T-helper 1 cell treated with Interleukin-12 subunit alpha and Interleukin-12 subunit beta and Interleukin-4 antibody, amounts not matched to agents 30 μg/mL and 1 μg/mL, for 36 hours (primary cell): Measurements from ENCODE around the gene ZNF423.

Experiments
- H3K27ac Mint-ChIP-seq: one replicate; pipeline ENCODE4 v1.8.0; 2021; ENCODE audit warnings: mild to moderate bottlenecking, mixed read lengths
- H3K27me3 Mint-ChIP-seq: one replicate; pipeline ENCODE4 v1.8.0; 2021; ENCODE audit warnings: low read depth, mixed read lengths
- H3K36me3 Mint-ChIP-seq: one replicate; pipeline ENCODE4 v1.8.0; 2021; ENCODE audit warnings: low read depth, mixed read lengths
- H3K4me1 Mint-ChIP-seq: one replicate; pipeline ENCODE4 v1.8.0; 2021; ENCODE audit warnings: low read depth, mixed read lengths
- H3K4me3 Mint-ChIP-seq: one replicate; pipeline ENCODE4 v1.8.0; 2021; ENCODE audit warnings: mild to moderate bottlenecking, moderate library complexity, mixed read lengths
- H3K9me3 Mint-ChIP-seq: one replicate; pipeline ENCODE4 v1.8.0; 2021; ENCODE audit warnings: mixed read lengths

ZNF423 gene

DNA sequence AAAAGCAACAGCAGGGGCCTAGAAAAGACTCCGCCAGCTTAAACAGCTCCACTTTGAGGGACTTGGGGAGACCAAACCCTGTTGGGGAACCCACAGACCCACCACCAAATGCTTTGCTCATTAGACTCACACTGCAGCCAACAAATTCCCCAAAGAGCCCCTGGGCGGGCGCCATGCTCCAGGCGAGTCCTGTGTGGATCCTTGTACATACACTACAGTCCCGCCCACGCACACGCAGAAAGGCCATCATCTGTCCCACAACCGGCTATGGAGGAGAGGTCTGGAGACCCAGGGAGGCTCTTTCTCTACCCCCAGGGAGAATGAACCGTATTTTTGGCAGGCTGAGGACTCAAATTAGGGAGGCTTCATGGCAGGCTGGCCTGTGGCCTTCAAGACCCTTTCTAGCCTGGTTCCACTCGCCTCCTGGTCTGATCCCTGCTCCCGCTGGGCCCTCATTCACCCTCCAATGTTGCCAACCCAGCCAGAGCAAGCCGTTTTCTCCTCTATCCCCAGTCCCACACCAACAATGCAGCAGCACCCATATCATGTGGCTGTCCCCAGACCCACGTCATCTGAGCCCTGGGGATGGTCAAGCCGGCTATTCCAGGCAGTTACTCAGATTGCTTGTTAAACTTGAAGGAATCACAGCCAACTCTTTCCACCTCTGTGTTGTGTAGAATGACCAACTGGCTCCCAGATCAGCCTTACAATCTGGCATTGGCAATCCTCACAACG is 27.2 kb downstream of the ZNF423 start:
- H3K4me3 Mint-ChIP-seq = no peak overlapping the region
- H3K27me3 Mint-ChIP-seq = peaks cover 4% of the 10 kb centered on the region
- no peak overlapping the region for H3K27ac Mint-ChIP-seq
- no peaks in the 10 kb centered on the region for H3K9me3 Mint-ChIP-seq
- H3K36me3 Mint-ChIP-seq = no peaks in the 10 kb centered on the region
- no peaks in the 10 kb centered on the region for H3K4me1 Mint-ChIP-seq

- no peak overlapping the region for H3K4me3 Mint-ChIP-seq
- H3K27me3 Mint-ChIP-seq = peaks cover 4% of the 10 kb centered on the region
- H3K27ac Mint-ChIP-seq = no peak overlapping the region
- H3K4me1 Mint-ChIP-seq = no peaks in the 10 kb centered on the region
- H3K9me3 Mint-ChIP-seq = no peaks in the 10 kb centered on the region
- no peaks in the 10 kb centered on the region for H3K36me3 Mint-ChIP-seq
Measured at GRCh38 chr16:49827805-49828438, 28.0 kb downstream of the ZNF423 start.

GRCh38 chr16:49826515-49826914 is 29.4 kb downstream of the ZNF423 start:
- Mint-ChIP-seq H3K9me3 (no peaks in the 10 kb centered on the region), H3K27me3 (peaks cover 4% of the 10 kb centered on the region), H3K4me1 (no peaks in the 10 kb centered on the region), H3K4me3 (no peak overlapping the region), H3K27ac (no peak overlapping the region), H3K36me3 (no peaks in the 10 kb centered on the region)

DNA sequence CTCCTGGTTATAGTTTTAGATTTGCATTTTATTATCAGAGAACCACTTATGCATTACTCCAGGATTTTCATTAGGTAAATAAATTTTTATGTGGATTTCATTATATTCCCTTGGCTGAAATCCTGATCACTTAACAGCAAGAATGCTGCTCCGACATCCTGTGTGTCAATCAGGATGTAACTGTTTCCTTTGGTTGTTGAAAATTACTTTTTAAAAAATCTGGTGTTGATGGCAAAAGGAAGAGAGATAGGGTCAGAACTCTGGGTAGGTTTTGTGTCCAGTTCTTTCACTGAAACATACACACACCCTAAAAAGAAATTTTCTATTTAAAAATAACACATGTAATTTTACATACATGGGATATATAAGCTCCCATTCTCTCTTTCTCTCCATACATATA is 30.9 kb downstream of the ZNF423 start:
- no peak overlapping the region for H3K4me3 Mint-ChIP-seq
- H3K9me3 Mint-ChIP-seq = no peaks in the 10 kb centered on the region
- H3K4me1 Mint-ChIP-seq = no peaks in the 10 kb centered on the region
- H3K27ac Mint-ChIP-seq = no peak overlapping the region
- H3K27me3 Mint-ChIP-seq = peaks cover 4% of the 10 kb centered on the region
- no peaks in the 10 kb centered on the region for H3K36me3 Mint-ChIP-seq

GRCh38 chr16:49824593-49824992 is 31.3 kb downstream of the ZNF423 start:
- H3K4me3 Mint-ChIP-seq = no peak overlapping the region
- no peaks in the 10 kb centered on the region for H3K9me3 Mint-ChIP-seq
- H3K36me3 Mint-ChIP-seq = no peaks in the 10 kb centered on the region
- no peak overlapping the region for H3K27ac Mint-ChIP-seq
- H3K27me3 Mint-ChIP-seq = peaks cover 4% of the 10 kb centered on the region
- no peaks in the 10 kb centered on the region for H3K4me1 Mint-ChIP-seq

DNA sequence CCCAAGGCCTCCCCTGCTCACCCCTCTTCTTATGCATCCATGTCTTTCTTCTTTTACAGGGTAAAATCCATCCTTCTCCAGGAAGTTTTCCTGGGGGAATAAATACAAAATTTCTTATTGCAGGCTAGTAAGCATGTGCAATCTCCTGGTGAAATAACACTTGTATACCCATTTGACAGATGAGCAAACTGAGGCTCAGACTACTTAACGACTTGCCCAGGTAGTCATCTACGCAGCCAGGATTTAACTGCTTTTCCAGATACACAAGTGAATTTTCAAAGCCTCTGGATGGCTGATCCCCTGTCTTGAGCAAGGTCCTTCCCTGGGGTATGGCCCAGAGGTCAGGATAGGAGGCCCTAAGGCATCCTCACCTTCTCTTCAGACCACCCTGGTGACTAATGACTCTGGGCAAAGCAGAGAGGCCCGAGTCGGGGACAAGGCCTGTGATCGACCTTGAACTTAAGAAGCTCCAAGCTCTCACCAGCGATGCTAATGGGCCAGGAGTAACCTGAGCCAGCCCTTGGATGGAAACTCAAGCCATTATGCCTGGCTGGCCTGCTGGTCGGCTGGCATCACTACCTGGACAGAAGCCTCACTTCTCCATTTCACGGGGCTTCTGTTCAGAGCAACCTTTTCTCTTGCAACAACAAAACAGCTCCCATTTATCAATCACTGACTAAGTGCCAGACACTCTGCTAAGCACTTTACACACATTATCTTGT is 33.1 kb downstream of the ZNF423 start:
- peaks cover 4% of the 10 kb centered on the region for H3K27me3 Mint-ChIP-seq
- H3K36me3 Mint-ChIP-seq = no peaks in the 10 kb centered on the region
- H3K4me1 Mint-ChIP-seq = no peaks in the 10 kb centered on the region
- no peak overlapping the region for H3K27ac Mint-ChIP-seq
- no peaks in the 10 kb centered on the region for H3K9me3 Mint-ChIP-seq
- no peak overlapping the region for H3K4me3 Mint-ChIP-seq

DNA sequence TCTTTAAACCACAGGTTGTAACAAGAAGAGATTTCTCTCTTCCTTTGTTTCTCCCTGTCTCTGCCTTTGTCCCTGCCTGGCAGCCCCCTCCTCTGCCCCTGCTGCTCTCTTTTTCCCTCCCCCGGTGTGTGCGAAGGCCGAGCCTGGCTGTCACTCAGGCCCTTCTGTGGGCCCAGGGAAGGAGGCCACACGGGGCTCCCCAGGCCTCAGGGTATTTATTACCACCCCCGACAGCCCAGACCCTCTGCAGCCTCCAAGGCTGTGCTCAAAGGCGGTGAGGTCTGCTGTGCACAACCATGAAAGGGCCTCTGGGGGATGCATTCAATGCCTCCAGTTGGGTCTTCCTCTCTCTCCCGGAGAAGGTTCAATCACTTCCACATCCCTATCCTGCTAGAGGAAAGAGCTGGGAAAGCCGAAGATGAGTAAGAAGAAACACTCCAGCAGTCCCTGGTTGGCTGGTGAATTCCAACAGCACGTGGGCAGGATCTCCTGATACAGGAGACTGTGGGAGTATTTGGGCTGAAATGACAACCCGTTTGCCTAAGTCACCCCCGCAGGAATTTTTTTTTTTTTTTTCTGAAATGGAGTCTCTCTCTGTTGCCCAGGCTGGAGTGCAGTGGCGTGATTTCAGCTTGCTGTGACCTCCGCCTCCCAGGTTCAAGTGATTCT is 34.2 kb downstream of the ZNF423 start:
- no peaks in the 10 kb centered on the region for H3K9me3 Mint-ChIP-seq
- no peaks in the 10 kb centered on the region for H3K27me3 Mint-ChIP-seq
- H3K4me1 Mint-ChIP-seq = no peaks in the 10 kb centered on the region
- H3K4me3 Mint-ChIP-seq = no peak overlapping the region
- H3K27ac Mint-ChIP-seq = no peak overlapping the region
- H3K36me3 Mint-ChIP-seq = no peaks in the 10 kb centered on the region

DNA sequence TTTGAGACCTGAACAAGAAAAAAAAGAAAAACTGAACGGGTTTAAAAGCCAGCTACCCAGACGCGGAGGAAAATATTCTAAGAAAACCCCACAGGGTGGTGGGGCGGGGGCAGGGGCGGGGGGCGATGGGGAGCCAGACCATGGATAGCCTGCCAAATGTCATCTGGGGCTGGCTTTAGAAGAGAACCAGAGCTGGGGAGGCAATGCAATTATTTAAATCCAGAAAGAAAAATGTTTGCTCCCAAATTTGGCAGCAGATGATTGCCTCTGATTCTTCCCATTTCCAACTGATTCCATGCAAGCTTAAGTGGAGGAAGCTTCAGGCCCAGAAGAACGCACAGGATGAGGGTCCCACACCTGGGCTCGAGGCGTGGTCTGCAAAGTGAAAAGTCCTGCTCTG is 34.8 kb downstream of the ZNF423 start:
- Mint-ChIP-seq H3K4me1 (no peaks in the 10 kb centered on the region), H3K27me3 (no peaks in the 10 kb centered on the region), H3K36me3 (no peaks in the 10 kb centered on the region), H3K4me3 (no peak overlapping the region), H3K9me3 (no peaks in the 10 kb centered on the region), H3K27ac (no peak overlapping the region)

- H3K27me3 Mint-ChIP-seq = no peaks in the 10 kb centered on the region
- H3K36me3 Mint-ChIP-seq = no peaks in the 10 kb centered on the region
- no peak overlapping the region for H3K27ac Mint-ChIP-seq
- no peaks in the 10 kb centered on the region for H3K9me3 Mint-ChIP-seq
- H3K4me3 Mint-ChIP-seq = no peak overlapping the region
- no peaks in the 10 kb centered on the region for H3K4me1 Mint-ChIP-seq
Measured at GRCh38 chr16:49817754-49818507, 38.0 kb downstream of the ZNF423 start.

- Mint-ChIP-seq H3K27me3 (no peaks in the 10 kb centered on the region), H3K9me3 (no peaks in the 10 kb centered on the region), H3K36me3 (no peaks in the 10 kb centered on the region), H3K4me3 (no peak overlapping the region), H3K27ac (no peak overlapping the region), H3K4me1 (no peaks in the 10 kb centered on the region)
Measured at GRCh38 chr16:49816875-49817274, 39.0 kb downstream of the ZNF423 start.

- H3K9me3 Mint-ChIP-seq = no peaks in the 10 kb centered on the region
- H3K27me3 Mint-ChIP-seq = no peaks in the 10 kb centered on the region
- no peaks in the 10 kb centered on the region for H3K4me1 Mint-ChIP-seq
- no peak overlapping the region for H3K4me3 Mint-ChIP-seq
- H3K27ac Mint-ChIP-seq = no peak overlapping the region
- no peaks in the 10 kb centered on the region for H3K36me3 Mint-ChIP-seq
Measured at GRCh38 chr16:49811644-49812334, 44.1 kb downstream of the ZNF423 start.

- Mint-ChIP-seq H3K4me1 (no peaks in the 10 kb centered on the region), H3K27me3 (no peaks in the 10 kb centered on the region), H3K9me3 (no peaks in the 10 kb centered on the region), H3K4me3 (no peak overlapping the region), H3K27ac (no peak overlapping the region), H3K36me3 (no peaks in the 10 kb centered on the region)
Measured at GRCh38 chr16:49810831-49811230, 45.1 kb downstream of the ZNF423 start.

DNA sequence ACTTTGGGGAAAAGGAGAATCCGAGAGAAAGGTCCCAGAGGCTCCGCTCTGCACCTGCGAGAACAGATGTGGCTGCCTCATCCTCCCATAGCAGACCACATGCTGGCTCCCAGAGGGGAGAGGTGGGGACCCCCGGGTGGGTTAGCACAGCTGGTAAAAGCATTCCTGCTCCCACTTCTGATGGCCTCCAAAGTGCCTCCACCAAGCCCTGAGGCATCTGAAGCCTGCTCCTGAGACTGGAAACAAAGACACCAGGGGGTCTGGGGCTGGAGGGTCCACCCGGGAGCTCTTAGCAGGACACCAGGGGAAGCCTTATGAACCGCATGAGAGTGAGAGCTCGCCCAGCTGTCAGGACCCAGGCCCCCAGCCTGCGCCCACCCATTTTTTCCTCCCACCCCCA is 46.4 kb downstream of the ZNF423 start:
- H3K27ac Mint-ChIP-seq = no peak overlapping the region
- no peaks in the 10 kb centered on the region for H3K4me1 Mint-ChIP-seq
- H3K4me3 Mint-ChIP-seq = no peak overlapping the region
- no peaks in the 10 kb centered on the region for H3K27me3 Mint-ChIP-seq
- no peaks in the 10 kb centered on the region for H3K36me3 Mint-ChIP-seq
- no peaks in the 10 kb centered on the region for H3K9me3 Mint-ChIP-seq

DNA sequence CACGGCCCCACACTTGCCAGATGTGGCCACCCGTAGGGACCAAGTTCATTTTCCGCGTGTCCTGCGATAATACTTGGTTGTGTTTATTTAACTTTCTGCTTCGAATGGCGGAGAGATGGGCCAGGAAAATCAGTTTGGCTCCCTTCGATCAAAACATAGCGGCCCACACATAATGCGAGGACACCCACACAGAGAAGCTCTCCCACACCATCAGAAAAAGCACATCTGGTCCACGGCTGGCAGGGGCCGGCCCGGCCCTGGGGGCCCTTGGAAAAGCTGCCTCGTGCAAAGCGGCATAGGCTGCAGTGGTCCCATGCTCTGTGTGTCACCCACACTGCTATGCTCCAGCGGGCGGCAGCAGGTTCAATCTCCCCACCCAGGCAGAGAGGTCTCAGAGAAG is 46.9 kb downstream of the ZNF423 start:
- H3K36me3 Mint-ChIP-seq = no peaks in the 10 kb centered on the region

More for the DNA sequence above, 46.9 kb downstream of the ZNF423 start:
- H3K27me3 Mint-ChIP-seq = no peaks in the 10 kb centered on the region
- H3K27ac Mint-ChIP-seq = no peak overlapping the region
- H3K9me3 Mint-ChIP-seq = no peaks in the 10 kb centered on the region
- H3K4me3 Mint-ChIP-seq = no peak overlapping the region
- H3K4me1 Mint-ChIP-seq = no peaks in the 10 kb centered on the region
